GM21360 (cell line): ENCODE results near the gene AHRR.

Source experiments
- ATAC-seq: cut with Tn5 transposase; IDR thresholded peaks from one replicate; pipeline ENCODE4 v1.9.1; 2021; ENCODE audit warnings: mild to moderate bottlenecking, moderate library complexity; ENCODE audit not compliant: unreplicated experiment

Gene AHRR

GRCh38 chr5:424301-425110, 103.0 kb downstream of the AHRR start:
- ATAC-seq: peak; percentile 77

GRCh38 chr5:425714-426113, 104.2 kb downstream of the AHRR start:
- ATAC-seq: no peak

GRCh38 chr5:426392-426976, 105.0 kb downstream of the AHRR start:
- no peak for ATAC-seq

DNA sequence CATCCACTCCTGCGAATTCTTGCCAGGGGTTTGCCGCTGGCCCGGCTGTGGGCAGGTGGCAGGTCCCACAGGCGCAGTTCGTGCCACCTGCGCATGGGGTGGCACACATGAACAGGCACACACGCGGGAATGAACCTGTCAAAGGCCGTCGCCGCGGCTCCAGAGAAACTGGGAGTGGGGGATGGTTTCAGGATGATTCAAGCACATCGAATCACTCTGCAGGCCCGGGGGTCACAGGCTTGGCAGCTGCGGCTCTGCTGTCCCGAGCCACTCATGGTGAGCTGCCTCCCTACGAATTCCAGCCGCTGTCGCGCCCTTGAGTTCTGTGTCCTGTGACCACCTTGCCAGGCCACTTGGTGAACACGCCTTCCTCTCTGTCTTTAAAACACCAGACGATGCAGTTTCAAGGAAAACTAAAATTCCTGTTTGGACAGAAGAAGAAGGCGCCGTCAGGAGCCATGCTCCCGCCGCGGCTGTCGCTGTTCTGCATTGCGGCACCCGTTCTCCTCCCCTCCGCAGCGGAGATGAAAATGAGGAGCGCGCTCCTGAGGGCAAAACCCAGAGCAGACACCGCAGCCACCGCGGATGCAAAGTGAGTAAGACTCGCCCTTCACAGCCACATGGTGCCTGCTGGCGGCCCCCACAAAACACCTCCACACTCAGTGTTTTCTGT, 106.0 kb downstream of the AHRR start:
- ATAC-seq: no peak

DNA sequence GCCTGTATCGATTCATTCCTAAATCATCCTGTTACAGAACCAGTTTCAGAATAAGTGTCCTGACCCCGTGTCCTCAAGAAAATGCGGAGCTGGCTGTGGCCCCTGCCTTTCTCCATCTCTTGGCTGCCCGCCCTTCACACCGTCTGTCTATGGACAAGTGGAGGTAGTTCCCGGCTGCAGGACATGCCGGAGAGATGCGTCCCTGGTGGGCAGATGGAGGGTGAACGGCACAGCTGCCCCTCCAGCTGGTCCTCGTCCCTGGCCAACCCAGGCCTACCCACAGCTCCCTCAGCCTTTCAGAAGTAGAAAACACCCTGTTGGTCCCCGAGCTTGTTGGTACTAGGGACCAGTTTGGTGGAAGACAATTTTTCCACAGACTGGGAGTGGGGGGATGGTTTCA, 106.7 kb downstream of the AHRR start:
- ATAC-seq: no peak

DNA sequence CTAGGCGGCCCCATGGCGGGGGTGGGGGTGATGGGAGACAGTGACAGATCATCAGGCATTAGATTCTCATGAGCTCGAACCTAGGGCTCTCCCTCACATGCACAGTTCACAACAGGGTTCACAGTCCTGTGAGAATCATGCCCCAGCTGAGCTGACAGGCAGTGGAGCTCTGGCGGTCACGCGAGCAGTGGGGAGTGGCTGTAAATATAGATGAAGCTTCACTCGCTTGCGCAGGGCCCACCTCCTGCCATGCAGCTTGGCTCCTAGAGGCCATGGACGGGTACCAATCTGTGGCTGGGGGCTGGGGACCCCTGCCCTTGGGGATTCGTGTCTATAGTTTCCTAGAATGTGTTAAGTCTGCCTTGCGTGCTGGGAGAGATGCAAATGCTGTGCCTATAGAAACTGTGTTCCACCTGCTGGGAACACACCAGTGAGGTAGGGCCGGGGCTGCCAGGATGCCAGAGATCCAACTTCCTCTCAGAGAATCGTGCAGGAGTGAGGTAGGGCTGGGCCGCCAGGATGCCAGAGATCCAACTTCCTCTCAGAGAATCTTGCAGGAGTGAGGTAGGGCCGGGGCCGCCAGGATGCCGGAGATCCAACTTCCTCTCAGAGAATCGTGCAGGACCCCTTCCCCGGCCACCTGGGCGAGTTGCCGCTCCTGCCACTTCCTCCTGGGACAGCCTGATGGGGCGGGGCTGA, 107.4 kb downstream of the AHRR start:
- no peak for ATAC-seq

GRCh38 chr5:429453-430188, 108.1 kb downstream of the AHRR start:
- ATAC-seq: no peak

DNA sequence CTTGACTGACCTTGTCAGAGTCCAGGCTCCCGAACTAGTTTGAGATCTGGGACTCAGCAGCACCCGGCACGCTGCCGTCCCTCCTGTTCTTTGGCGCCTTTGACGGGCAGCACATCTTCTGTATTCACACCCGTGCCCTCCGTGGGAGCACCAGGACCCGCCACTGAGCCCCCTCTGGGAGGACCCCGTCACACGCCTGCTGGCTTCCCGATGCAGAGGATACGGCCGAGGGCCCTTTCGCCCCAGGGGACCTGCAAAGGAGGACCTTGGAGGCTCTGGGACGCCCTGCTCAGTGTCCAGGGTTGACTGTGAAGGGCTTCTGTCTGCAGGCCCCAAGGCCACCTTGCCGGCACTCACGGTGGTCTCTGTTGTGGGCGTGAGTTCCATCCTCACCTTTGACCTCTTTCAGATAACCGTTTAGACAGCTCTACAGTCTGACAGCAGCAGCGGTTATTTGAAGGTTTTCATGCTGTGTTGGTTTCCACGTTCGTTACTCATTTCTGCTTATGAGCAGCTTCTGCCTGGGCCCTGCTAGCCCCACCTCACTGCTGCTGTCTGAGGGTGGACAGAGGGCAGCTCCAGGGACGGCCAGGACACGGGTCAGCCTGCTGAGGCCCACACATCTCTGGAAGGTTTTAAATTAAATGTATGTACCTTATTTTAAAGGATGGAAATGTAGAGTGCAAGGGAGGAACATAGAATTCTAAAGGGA, 108.9 kb downstream of the AHRR start:
- ATAC-seq: no peak

DNA sequence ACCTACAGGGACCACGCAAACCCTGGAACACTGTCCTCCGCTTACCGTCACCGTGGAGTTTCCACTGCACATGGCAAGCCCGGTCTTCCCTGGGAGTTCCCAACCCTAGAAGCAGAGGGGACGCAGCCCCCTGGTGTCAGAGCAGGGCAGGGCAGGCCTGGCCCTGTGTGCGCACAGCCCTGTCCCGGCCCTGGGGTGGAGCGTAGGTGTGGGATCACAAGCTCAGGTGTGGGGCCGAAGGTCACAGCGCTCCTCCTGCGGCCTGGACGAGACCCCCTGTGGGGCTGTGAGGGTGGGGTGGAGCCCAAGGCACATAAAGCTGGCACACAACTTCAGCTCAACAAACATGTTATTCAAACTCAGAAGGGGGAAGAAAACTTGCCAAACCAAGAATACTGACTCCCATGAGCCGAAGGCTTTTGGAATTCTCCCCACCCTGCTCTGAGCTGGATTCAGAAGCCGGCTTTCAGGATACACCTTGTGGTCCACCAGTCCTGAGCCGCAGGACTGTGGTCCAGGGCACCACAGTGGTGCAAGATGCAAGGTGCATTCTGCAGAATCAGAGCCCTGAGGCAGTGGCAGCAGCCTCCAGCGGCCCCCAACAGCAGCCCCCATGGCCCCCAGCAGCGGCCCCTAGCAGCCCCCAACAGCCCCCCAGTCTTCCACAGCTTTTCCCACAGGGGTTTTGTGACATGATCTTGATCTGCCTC, 109.6 kb downstream of the AHRR start:
- peak; percentile 70 for ATAC-seq

- no peak for ATAC-seq
Observed at GRCh38 chr5:431711-432050, 110.2 kb downstream of the AHRR start.

- ATAC-seq: no peak
Observed at GRCh38 chr5:432201-432927, 110.8 kb downstream of the AHRR start.

GRCh38 chr5:432928-433791, 111.6 kb downstream of the AHRR start:
- no peak for ATAC-seq

DNA sequence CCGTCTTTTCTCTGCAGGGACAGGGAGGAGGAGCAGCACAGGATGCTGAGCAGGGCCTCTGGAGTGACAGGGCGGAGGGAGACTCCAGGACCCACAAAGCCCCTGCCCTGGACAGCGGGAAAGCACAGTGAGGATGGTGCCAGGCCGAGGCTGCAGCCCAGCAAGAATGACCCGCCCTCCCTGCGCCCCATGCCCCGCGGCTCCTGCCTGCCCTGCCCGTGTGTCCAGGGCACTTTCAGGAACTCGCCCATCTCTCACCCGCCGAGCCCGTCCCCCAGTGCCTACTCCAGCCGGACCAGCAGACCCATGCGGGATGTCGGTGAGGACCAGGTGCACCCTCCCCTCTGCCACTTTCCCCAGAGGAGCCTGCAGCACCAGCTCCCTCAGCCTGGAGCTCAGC, 112.3 kb downstream of the AHRR start:
- ATAC-seq: no peak

DNA sequence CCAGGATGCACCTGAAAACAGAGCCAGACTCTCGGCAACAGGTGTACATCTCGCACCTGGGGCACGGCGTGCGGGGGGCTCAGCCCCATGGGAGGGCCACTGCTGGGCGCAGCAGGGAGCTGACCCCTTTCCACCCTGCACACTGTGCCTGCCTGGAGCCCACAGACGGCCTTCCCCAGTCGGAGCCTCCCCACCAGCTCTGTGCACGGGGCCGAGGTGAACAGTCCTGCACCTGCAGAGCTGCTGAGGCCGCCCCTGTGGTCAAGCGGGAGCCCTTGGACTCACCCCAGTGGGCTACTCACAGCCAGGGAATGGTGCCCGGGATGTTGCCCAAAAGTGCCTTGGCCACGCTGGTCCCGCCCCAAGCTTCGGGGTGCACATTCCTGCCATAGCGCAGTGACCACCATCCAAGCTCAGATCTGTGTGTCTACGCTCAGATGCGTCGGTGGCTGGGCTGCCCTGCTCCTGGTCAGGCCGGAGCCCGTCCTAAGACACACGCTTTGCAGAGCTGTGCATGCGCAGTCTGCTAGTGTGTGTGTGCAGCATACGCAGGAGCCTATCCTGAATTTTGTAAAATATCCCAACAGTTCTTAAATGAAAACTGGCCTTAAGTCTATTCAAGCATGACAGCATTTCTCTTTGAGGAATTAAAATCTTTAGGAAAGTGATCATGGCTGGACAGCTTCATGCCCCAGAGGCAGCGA, 113.1 kb downstream of the AHRR start:
- ATAC-seq: no peak

DNA sequence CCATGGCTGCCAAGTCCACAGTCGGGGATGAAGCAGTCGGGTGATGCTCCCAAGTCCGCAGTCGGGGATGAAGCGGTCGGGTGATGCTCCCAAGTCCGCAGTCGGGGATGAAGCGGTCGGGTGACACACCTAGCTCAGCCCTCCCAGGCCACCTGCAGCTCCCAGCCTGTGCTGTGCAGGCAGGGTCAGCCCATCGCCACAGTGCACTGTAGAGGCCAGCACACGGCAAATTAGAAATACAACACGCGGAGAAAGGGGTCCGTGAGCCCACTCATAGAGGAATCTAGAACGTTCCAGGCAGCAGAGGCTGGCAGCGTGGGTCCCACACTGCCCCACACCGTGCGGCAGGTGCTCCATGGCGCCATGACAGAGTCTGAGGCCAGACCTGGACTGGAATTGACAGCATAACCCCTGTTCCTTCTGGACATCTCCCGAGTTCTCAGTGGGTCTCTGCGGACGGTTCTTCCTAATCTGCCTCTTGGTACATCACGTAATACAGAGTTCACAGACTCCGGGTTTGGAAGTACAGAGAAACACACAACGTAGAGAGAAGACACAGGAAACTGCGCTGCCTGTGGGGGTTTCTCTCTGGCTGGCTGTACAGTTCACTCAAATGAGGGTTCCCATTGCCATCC, 113.8 kb downstream of the AHRR start:
- no peak for ATAC-seq

DNA sequence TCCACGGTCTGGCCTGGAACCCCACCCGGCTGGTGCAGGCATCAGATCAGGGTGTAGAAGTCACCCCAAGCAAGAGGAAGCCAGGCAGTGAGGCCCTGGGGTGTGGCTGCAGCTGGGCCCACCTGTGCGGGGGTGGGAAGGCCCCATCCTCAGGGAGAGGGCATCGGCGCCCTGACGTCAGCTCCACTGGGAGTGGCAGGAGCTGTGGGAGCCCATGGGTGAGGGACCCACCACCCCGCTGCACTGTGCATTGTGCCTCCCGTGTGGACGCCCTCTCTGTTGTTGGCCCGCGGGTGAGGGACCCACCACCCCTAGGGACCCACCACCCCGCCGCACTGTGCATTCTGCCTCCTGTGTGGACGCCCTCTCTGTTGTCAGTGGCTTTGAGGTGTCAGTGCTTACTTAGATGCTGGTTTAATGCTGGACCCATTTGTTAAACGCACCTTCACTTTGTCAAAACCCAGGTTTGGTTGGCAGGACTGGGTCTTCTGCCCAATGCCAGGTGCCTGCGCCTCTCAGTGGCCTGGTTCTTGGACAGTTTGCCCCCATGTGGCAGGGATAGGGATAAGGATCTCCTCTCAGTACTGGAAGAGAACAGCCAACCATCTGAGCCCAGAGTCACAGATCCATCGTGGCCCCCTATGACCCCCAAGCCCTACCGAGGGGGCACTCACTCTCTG, 114.6 kb downstream of the AHRR start:
- no peak for ATAC-seq

GRCh38 chr5:436641-436975, 115.1 kb downstream of the AHRR start:
- ATAC-seq: no peak
